Gastrocnemius medialis (tissue), 4 donors: Measurements from ENCODE around the gene TDRD7. TPM values are rescaled to one million over a fixed set of nuclear protein-coding genes. Genes with fewer than 3 reads are reported as not detected.

Source experiments
- ATAC-seq, 2 donors: fragments of 150-250 bp; one replicate each; pipeline ENCODE4 v1.9.1; 2016
- DNase-seq, 2 donors: peaks; one replicate each; pipeline ENCODE4 v3.0.0-alpha.2; 2019
- H3K27ac ChIP-seq, 4 donors: fragments of 200-600 bp; sonication (generic); 1 replicate in 1 of 4; 2 replicates in 3 of 4; pipeline ENCODE4 v1.5.1; 2016 to 2018; ENCODE audit warnings: mild to moderate bottlenecking in 2 of 4, moderate library complexity in 1 of 4
- H3K27me3 ChIP-seq, 3 donors: fragments of 200-600 bp; sonication (generic) in 2 of 3; 1 replicate in 1 of 3; 2 replicates in 2 of 3; pipeline versions ENCODE4 v1.5.1 to v1.6.0; 2016 to 2019; ENCODE audit warnings: mild to moderate bottlenecking in 1 of 3, moderate library complexity in 1 of 3
- H3K36me3 ChIP-seq, 2 donors: fragments of 200-600 bp; sonication (generic) in 1 of 2; one replicate each; pipeline ENCODE4 v1.5.1; 2017 to 2018
- H3K4me1 ChIP-seq, 2 donors: fragments of 200-600 bp; sonication (generic) in 1 of 2; one replicate each; pipeline ENCODE4 v1.5.1; 2016 to 2017; ENCODE audit warnings: mild to moderate bottlenecking in 2 of 2
- H3K4me3 ChIP-seq, 4 donors: fragments of 200-600 bp; sonication (generic) in 3 of 4; 1 replicate in 1 of 4; 2 replicates in 3 of 4; pipeline ENCODE4 v1.5.1; 2016 to 2019; ENCODE audit warnings: mild to moderate bottlenecking in 2 of 4
- H3K9me3 ChIP-seq, 3 donors: fragments of 200-600 bp; sonication (generic) in 2 of 3; 1 replicate in 1 of 3; 2 replicates in 2 of 3; pipeline ENCODE4 v1.5.1; 2016 to 2019
- POLR2A ChIP-seq, 2 donors: fragments of 450-650 bp; IDR thresholded peaks; one replicate each; pipeline ENCODE4 v1.6.1; 2017; ENCODE audit warnings: antibody characterized with exemption in 2 of 2, mild to moderate bottlenecking in 2 of 2, moderate library complexity in 2 of 2
- in situ Hi-C, 4 donors: fragments of 200-750 bp; cut with MboI; loops; one replicate each; pipeline versions ENCODE4 v1.15.0 to v1.8.0; 2017; ENCODE audit warnings: low sequenced_read_pairs in 4 of 4
- intact Hi-C: fragments of 100-400 bp; cut with DNase I; formaldehyde crosslinking; loops from one replicate; pipeline ENCODE4 v1.15.1; 2023; ENCODE audit warnings: low total_unique reads
- total RNA-seq, 4 donors: library from RNA; depleted of rRNA; stranded (reverse); fragments of >200 nt; gene quantifications; one replicate each; pipeline versions ENCODE4 v1.1.0 to v1.2.3, GENCODE V29; 2016
- TF ChIP-seq, protein P1 (sequence below), 5 experiments: fragments of 450-650 bp in 3 of 5; fragments of 200-600 bp in 2 of 5; sonication (generic) in 2 of 5; IDR thresholded peaks in 4 of 5; conservative IDR thresholded peaks in 1 of 5; 1 replicate in 4 of 5; 2 replicates in 1 of 5; pipeline ENCODE4 v1.5.1; 2016 to 2019; ENCODE audit warnings: antibody characterized with exemption in 5 of 5, mild to moderate bottlenecking in 3 of 5, moderate library complexity in 3 of 5

Gene TDRD7
- total RNA-seq, 4 donors from 2014 or later, result 2.9 to 5.7 (median 3.5) TPM

DNA sequence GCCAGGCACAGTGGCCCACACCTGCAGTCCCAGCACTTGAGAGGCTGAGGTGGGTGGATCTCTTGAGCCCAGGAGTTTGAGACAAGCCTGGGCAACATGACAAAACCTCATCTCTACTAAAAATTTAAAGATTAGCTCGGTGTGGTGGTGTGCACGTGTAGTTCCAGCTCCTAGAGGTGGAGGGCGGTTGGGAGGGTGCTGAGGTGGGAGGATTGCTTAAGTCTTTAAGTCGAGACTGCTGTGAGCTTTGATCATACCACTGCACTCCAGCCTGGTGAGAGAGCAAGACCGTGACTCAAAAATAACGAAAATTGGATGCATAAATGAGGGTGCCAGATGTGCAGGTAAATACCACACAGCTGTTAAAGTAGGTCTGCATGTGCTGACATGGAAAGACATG, 39.3 kb upstream of the TDRD7 start:
- in situ Hi-C loops (no loop called here), intact Hi-C loops (no loop called here)
- ATAC-seq (no peak), DNase-seq (no peak)
- Histone ChIP-seq H3K4me3 (no peak overlapping the region), H3K36me3 (no peaks in the 10 kb centered on the region), H3K4me1 (no peaks in the 10 kb centered on the region), H3K27me3 (no peaks in the 10 kb centered on the region), H3K9me3 (no peaks in the 10 kb centered on the region), H3K27ac (no peak overlapping the region)
- TF ChIP-seq, protein P1, sequence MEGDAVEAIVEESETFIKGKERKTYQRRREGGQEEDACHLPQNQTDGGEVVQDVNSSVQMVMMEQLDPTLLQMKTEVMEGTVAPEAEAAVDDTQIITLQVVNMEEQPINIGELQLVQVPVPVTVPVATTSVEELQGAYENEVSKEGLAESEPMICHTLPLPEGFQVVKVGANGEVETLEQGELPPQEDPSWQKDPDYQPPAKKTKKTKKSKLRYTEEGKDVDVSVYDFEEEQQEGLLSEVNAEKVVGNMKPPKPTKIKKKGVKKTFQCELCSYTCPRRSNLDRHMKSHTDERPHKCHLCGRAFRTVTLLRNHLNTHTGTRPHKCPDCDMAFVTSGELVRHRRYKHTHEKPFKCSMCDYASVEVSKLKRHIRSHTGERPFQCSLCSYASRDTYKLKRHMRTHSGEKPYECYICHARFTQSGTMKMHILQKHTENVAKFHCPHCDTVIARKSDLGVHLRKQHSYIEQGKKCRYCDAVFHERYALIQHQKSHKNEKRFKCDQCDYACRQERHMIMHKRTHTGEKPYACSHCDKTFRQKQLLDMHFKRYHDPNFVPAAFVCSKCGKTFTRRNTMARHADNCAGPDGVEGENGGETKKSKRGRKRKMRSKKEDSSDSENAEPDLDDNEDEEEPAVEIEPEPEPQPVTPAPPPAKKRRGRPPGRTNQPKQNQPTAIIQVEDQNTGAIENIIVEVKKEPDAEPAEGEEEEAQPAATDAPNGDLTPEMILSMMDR (IDR thresholded peaks at IDR 0.05 in 4 of 5, conservative IDR thresholded peaks at IDR 0.05 in 1 of 5), result no peak
- no peak for TF ChIP-seq POLR2A (IDR thresholded peaks at IDR 0.05)

DNA sequence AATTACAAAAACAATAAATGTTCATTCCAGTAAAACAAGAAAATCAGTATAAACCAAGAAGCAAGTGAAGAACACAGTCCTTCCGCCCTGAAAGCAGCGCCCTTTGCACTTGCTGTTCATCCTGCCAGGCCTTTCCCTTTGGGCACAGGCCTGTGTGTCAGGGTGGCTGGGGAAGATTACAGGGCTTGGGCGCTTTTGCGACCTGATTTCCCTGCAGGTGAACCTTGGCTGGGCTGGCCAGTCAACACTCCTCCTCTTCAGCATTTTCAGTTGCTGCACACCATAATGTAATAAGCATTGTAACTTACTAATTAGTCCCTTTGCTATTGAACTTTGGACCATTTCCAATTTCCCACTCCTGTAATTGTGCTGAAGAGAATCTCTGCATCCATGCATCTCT, 38.6 kb upstream of the TDRD7 start:
- H3K4me3 ChIP-seq, result no peak overlapping the region
- intact Hi-C loops, result no loop called here
- H3K36me3 ChIP-seq, result no peaks in the 10 kb centered on the region
- no peak for DNase-seq
- no peak overlapping the region for H3K27ac ChIP-seq
- ATAC-seq, result no peak
- no peaks in the 10 kb centered on the region for H3K9me3 ChIP-seq
- TF ChIP-seq, protein P1 (IDR thresholded peaks at IDR 0.05 in 4 of 5, conservative IDR thresholded peaks at IDR 0.05 in 1 of 5), result no peak
- TF ChIP-seq POLR2A (IDR thresholded peaks at IDR 0.05), result no peak
- in situ Hi-C loops, result no loop called here
- no peaks in the 10 kb centered on the region for H3K27me3 ChIP-seq
- no peaks in the 10 kb centered on the region for H3K4me1 ChIP-seq

DNA sequence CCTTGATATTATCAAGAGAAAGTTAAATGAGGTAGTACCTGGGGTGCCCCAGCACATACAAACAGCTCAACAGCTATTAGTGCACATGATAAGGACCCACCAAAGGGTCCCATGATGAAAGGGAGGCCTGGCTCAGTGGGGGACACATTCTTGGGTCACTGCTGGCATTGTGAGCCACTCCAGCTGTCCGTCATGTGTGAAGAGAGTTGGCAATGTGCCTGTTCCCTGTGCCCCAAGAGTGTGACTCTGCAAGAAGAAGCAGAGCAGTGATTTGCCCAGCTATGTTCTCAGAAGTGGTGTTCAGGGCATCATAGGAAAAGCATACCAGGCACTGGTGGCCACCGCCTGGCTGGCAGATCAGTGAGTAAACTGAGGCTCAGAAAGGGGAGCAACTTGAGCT, 37.1 kb upstream of the TDRD7 start:
- Histone ChIP-seq H3K27ac (no peak overlapping the region), H3K36me3 (no peaks in the 10 kb centered on the region)

DNA sequence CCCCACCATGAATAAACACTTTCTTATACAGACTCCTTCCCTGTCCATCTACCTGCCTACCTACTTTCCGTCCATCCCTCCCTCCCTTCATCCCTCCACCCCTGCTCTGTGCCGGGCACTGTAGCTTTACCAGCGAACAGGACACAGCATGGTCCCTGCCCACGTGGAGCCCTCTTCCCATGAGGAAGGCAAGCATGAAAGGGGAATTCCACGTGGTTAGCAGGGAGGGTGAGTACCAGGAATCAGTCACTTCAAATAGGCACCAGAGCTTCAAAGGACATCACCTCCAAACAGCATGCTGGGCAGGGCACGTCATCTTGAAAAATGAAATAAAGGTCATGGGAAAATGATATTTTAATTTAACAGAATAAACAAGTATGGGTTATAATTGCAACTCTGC, 35.0 kb upstream of the TDRD7 start:
- no peaks in the 10 kb centered on the region for H3K4me1 ChIP-seq
- no peak overlapping the region for H3K4me3 ChIP-seq
- no peaks in the 10 kb centered on the region for H3K27me3 ChIP-seq
- intact Hi-C loops, result no loop called here
- in situ Hi-C loops, result loop anchor here in 1 of 4 donors (25.0 kb wide), 1 partner anchor 515 kb away; the partner anchor contains the start of gene ZNF782
- DNase-seq (no peak), ATAC-seq (no peak)
- H3K36me3 ChIP-seq, result no peaks in the 10 kb centered on the region
- no peak overlapping the region for H3K27ac ChIP-seq
- TF ChIP-seq, protein P1 (IDR thresholded peaks at IDR 0.05 in 4 of 5, conservative IDR thresholded peaks at IDR 0.05 in 1 of 5), result no peak
- TF ChIP-seq POLR2A (IDR thresholded peaks at IDR 0.05), result no peak
- H3K9me3 ChIP-seq, result no peaks in the 10 kb centered on the region

More for the DNA sequence above, 37.1 kb upstream of the TDRD7 start:
- TF ChIP-seq, protein P1 (IDR thresholded peaks at IDR 0.05 in 4 of 5, conservative IDR thresholded peaks at IDR 0.05 in 1 of 5), result no peak
- TF ChIP-seq POLR2A (IDR thresholded peaks at IDR 0.05), result no peak
- no peak for ATAC-seq
- intact Hi-C loops (no loop called here), in situ Hi-C loops (loop anchor here in 1 of 4 donors (25.0 kb wide), 1 partner anchor 513 kb away; the partner anchor contains the start of gene ZNF782)
- Histone ChIP-seq H3K9me3 (no peaks in the 10 kb centered on the region), H3K27me3 (no peaks in the 10 kb centered on the region), H3K4me3 (no peak overlapping the region), H3K4me1 (no peaks in the 10 kb centered on the region)
- no peak for DNase-seq
